Subcutaneous adipose tissue (tissue), 4 donors: ENCODE data around the gene NFATC1. TPM values are rescaled to one million over a fixed set of nuclear protein-coding genes. Genes with fewer than 3 reads are reported as not detected.

Experiments
- CTCF ChIP-seq: fragments of 450-650 bp; IDR thresholded peaks from one replicate; pipeline ENCODE4 v1.5.1; 2016; ENCODE audit warnings: low read depth, mild to moderate bottlenecking, control low read depth, antibody characterized with exemption, moderate library complexity
- total RNA-seq, 4 donors: library from RNA; depleted of rRNA; stranded (reverse); fragments of >200 nt; gene quantifications; one replicate each; pipeline ENCODE4 v1.1.0, GENCODE V29; 2016

NFATC1 gene
- total RNA-seq, 4 donors from 2014 or later = 9.8 to 17.2 (median 11.5) TPM

GRCh38 chr18:79531386-79531785 is 135.7 kb downstream of the NFATC1 start:
- no peak for TF ChIP-seq CTCF

- no peak for TF ChIP-seq CTCF
Observed at GRCh38 chr18:79531926-79532312, 136.2 kb downstream of the NFATC1 start.

GRCh38 chr18:79532313-79533007 is 136.7 kb downstream of the NFATC1 start:
- TF ChIP-seq CTCF = no peak

- no peak for TF ChIP-seq CTCF
Observed at GRCh38 chr18:79533146-79533545, 137.4 kb downstream of the NFATC1 start.

- TF ChIP-seq CTCF = no peak
Observed at GRCh38 chr18:79533591-79533990, 137.9 kb downstream of the NFATC1 start.

GRCh38 chr18:79534356-79534755 is 138.6 kb downstream of the NFATC1 start:
- TF ChIP-seq CTCF = no peak

GRCh38 chr18:79537758-79538157 is 142.0 kb downstream of the NFATC1 start:
- no peak for TF ChIP-seq CTCF
